Vagina (tissue), 2 donors: ENCODE measurements around the gene C15orf39.

Experiments
- CTCF ChIP-seq, 3 experiments: fragments of 450-650 bp in 2 of 3; fragments of 200-600 bp in 1 of 3; sonication (generic) in 1 of 3; IDR thresholded peaks; one replicate each; pipeline ENCODE4 v1.5.1; 2017 to 2019; ENCODE audit warnings: antibody characterized with exemption in 3 of 3, mild to moderate bottlenecking in 2 of 3, moderate library complexity in 2 of 3
- POLR2A ChIP-seq, 2 donors: fragments of 450-650 bp; IDR thresholded peaks; one replicate each; pipeline ENCODE4 v1.6.1; 2017; ENCODE audit warnings: antibody characterized with exemption in 2 of 2, mild to moderate bottlenecking in 2 of 2, moderate library complexity in 2 of 2

- no peak for TF ChIP-seq CTCF (IDR thresholded peaks at IDR 0.05)
- no peak for TF ChIP-seq POLR2A (IDR thresholded peaks at IDR 0.05)
Observed at GRCh38 chr15:75231836-75232235, 30.2 kb downstream of the C15orf39 start.
